OCI-LY3 (cell line): ENCODE data around the gene FLNC.

Experiments used
- H2AFZ ChIP-seq: fragments of 200-600, 300-600 bp; shearing (Covaris generic); 2 replicates; pipeline ENCODE4 v1.6.0; 2014; ENCODE audit warnings: antibody characterized with exemption, low read depth, low read length
- H3K27ac ChIP-seq: fragments of 200-600, 300-600 bp; sonication (generic); 2 replicates; pipeline ENCODE4 v1.5.1; 2014; ENCODE audit warnings: mild to moderate bottlenecking, low read length, moderate library complexity, mixed read lengths
- H3K27me3 ChIP-seq: fragments of 200-600, 300-600 bp; sonication (generic); 2 replicates; pipeline ENCODE4 v1.6.1; 2014; ENCODE audit warnings: low read depth, low read length, mixed read lengths
- H3K36me3 ChIP-seq: fragments of 200-600, 300-600 bp; sonication (generic); replicated peaks from 2 replicates; pipeline ENCODE3; 2014; ENCODE audit warnings: low read depth, low read length, mixed read lengths
- H3K4me1 ChIP-seq: fragments of 300-600, 200-600 bp; sonication (generic); 2 replicates; pipeline ENCODE4 v1.6.1; 2014; ENCODE audit warnings: low read length, mixed read lengths
- H3K4me2 ChIP-seq: fragments of 200-600, 300-600 bp; sonication (generic); 2 replicates; pipeline ENCODE4 v1.6.1; 2014; ENCODE audit warnings: low read length, mixed read lengths
- H3K4me3 ChIP-seq: fragments of 300-600, 200-600 bp; sonication (generic); 2 replicates; pipeline ENCODE4 v1.5.1; 2014; ENCODE audit warnings: antibody characterized with exemption, mild to moderate bottlenecking, low read length, moderate library complexity
- H3K79me2 ChIP-seq: fragments of 300-600, 200-600 bp; shearing (Covaris generic); 2 replicates; pipeline ENCODE4 v1.6.1; 2014; ENCODE audit warnings: mild to moderate bottlenecking, low read length, mixed read lengths
- H3K9ac ChIP-seq: fragments of 300-600, 200-600 bp; shearing (Covaris generic); 2 replicates; pipeline ENCODE4 v1.6.0; 2014; ENCODE audit warnings: mild to moderate bottlenecking, low read length, moderate library complexity
- H3K9me3 ChIP-seq: fragments of 200-600, 300-600 bp; shearing (Covaris generic); 2 replicates; pipeline ENCODE4 v1.6.1; 2014; ENCODE audit warnings: low read length, mixed read lengths; ENCODE audit not compliant: insufficient read depth
- H4K20me1 ChIP-seq: fragments of 200-600, 300-600 bp; sonication (generic); 2 replicates; pipeline ENCODE4 v1.6.1; 2016; ENCODE audit warnings: low read length, mixed read lengths; ENCODE audit not compliant: insufficient read depth
- EZH2phosphoT487 ChIP-seq: fragments of 200-600 bp; shearing (Covaris generic); IDR thresholded peaks from 2 replicates; pipeline ENCODE4 v1.6.1; 2018; ENCODE audit warnings: antibody characterized with exemption, mixed run types, low read depth
- TF ChIP-seq, protein P1 (sequence below): fragments of 200-600, 300-600 bp; sonication (generic); IDR thresholded peaks from 2 replicates; pipeline ENCODE4 v1.5.1; 2014; ENCODE audit warnings: antibody characterized with exemption, low read length, low read depth

FLNC gene

GRCh38 chr7:128826512-128826911, 3.7 kb upstream of the FLNC start:
- H2AFZ ChIP-seq = no peak overlapping the region
- no peak overlapping the region for H3K9ac ChIP-seq
- H3K4me1 ChIP-seq = peaks cover 2% of the 10 kb centered on the region
- H4K20me1 ChIP-seq = no peaks in the 10 kb centered on the region
- H3K27ac ChIP-seq = no peak overlapping the region
- TF ChIP-seq EZH2phosphoT487 = no peak
- TF ChIP-seq, protein P1, sequence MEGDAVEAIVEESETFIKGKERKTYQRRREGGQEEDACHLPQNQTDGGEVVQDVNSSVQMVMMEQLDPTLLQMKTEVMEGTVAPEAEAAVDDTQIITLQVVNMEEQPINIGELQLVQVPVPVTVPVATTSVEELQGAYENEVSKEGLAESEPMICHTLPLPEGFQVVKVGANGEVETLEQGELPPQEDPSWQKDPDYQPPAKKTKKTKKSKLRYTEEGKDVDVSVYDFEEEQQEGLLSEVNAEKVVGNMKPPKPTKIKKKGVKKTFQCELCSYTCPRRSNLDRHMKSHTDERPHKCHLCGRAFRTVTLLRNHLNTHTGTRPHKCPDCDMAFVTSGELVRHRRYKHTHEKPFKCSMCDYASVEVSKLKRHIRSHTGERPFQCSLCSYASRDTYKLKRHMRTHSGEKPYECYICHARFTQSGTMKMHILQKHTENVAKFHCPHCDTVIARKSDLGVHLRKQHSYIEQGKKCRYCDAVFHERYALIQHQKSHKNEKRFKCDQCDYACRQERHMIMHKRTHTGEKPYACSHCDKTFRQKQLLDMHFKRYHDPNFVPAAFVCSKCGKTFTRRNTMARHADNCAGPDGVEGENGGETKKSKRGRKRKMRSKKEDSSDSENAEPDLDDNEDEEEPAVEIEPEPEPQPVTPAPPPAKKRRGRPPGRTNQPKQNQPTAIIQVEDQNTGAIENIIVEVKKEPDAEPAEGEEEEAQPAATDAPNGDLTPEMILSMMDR = no peak
- H3K9me3 ChIP-seq = no peaks in the 10 kb centered on the region
- no peaks in the 10 kb centered on the region for H3K79me2 ChIP-seq
- H3K4me3 ChIP-seq = no peak overlapping the region
- no peaks in the 10 kb centered on the region for H3K36me3 ChIP-seq
- H3K4me2 ChIP-seq = no peak overlapping the region
- H3K27me3 ChIP-seq = no peaks in the 10 kb centered on the region

- Histone ChIP-seq H3K4me1 (peaks cover 5% of the 10 kb centered on the region), H3K9me3 (no peaks in the 10 kb centered on the region), H3K9ac (no peak overlapping the region), H3K36me3 (no peaks in the 10 kb centered on the region), H3K4me2 (no peak overlapping the region), H3K79me2 (no peaks in the 10 kb centered on the region), H3K27ac (no peak overlapping the region), H3K27me3 (no peaks in the 10 kb centered on the region), H4K20me1 (no peaks in the 10 kb centered on the region), H3K4me3 (no peak overlapping the region), H2AFZ (no peak overlapping the region)
- TF ChIP-seq EZH2phosphoT487 = no peak
These were observed 3.3 kb upstream of the FLNC start for GRCh38 chr7:128826916-128827247.

GRCh38 chr7:128827248-128827958, 2.8 kb upstream of the FLNC start:
- Histone ChIP-seq H3K9me3 (no peaks in the 10 kb centered on the region), H3K9ac (no peak overlapping the region), H3K27me3 (no peaks in the 10 kb centered on the region), H3K27ac (no peak overlapping the region), H3K36me3 (no peaks in the 10 kb centered on the region), H3K4me3 (no peak overlapping the region), H3K4me2 (no peak overlapping the region), H3K79me2 (no peaks in the 10 kb centered on the region), H2AFZ (no peak overlapping the region), H3K4me1 (peaks cover 6% of the 10 kb centered on the region), H4K20me1 (no peaks in the 10 kb centered on the region)
- TF ChIP-seq EZH2phosphoT487 = no peak
- TF ChIP-seq, protein P1 = no peak

GRCh38 chr7:128827971-128828711, 2.1 kb upstream of the FLNC start:
- Histone ChIP-seq H2AFZ (no peak overlapping the region), H3K4me3 (no peak overlapping the region), H3K4me2 (no peak overlapping the region)

More at GRCh38 chr7:128827971-128828711, 2.1 kb upstream of the FLNC start:
- Histone ChIP-seq H3K9ac (no peak overlapping the region), H3K79me2 (no peaks in the 10 kb centered on the region), H3K27me3 (no peaks in the 10 kb centered on the region), H3K27ac (no peak overlapping the region), H3K4me1 (peaks cover 6% of the 10 kb centered on the region), H3K9me3 (no peaks in the 10 kb centered on the region), H4K20me1 (no peaks in the 10 kb centered on the region), H3K36me3 (no peaks in the 10 kb centered on the region)
- no peak for TF ChIP-seq EZH2phosphoT487
- TF ChIP-seq, protein P1 = no peak
